HEK293 (cell line): Measurements from ENCODE around the gene DNAJB4.

Source experiments
- ELK4 ChIP-seq: IDR thresholded peaks from 2 replicates; pipeline ENCODE4 v1.6.1; 2011; ENCODE audit warnings: mild to moderate bottlenecking, low read depth, low read length, borderline replicate concordance
- GLIS1 ChIP-seq: fragments of 450-650 bp; formaldehyde crosslinking; IDR thresholded peaks from 2 replicates; pipeline ENCODE4 v1.5.1; 2016; ENCODE audit warnings: missing biosample characterization, missing genetic modification characterization
- GLIS2 ChIP-seq: fragments of 450-650 bp; formaldehyde crosslinking; IDR thresholded peaks from 2 replicates; pipeline ENCODE4 v1.5.1; 2016; ENCODE audit warnings: missing biosample characterization, missing genetic modification characterization
- KLF10 ChIP-seq: fragments of 450-650 bp; IDR thresholded peaks from 2 replicates; pipeline ENCODE4 v1.5.1; 2018; ENCODE audit warnings: missing biosample characterization, mild to moderate bottlenecking, missing genetic modification characterization
- PATZ1 ChIP-seq: fragments of 450-650 bp; formaldehyde crosslinking; IDR thresholded peaks from 2 replicates; pipeline ENCODE4 v1.5.1; 2016; ENCODE audit warnings: missing biosample characterization, missing genetic modification characterization
- PRDM10 ChIP-seq: fragments of 450-650 bp; formaldehyde crosslinking; IDR thresholded peaks from 2 replicates; pipeline ENCODE4 v1.5.1; 2016; ENCODE audit warnings: missing biosample characterization, missing genetic modification characterization
- REST ChIP-seq: fragments of 450-650 bp; formaldehyde crosslinking; IDR thresholded peaks from 2 replicates; pipeline ENCODE4 v1.5.1; 2016; ENCODE audit warnings: missing biosample characterization, missing genetic modification characterization
- TSHZ1 ChIP-seq: fragments of 450-650 bp; formaldehyde crosslinking; IDR thresholded peaks from 2 replicates; pipeline ENCODE4 v1.5.1; 2016; ENCODE audit warnings: missing biosample characterization, missing genetic modification characterization, borderline replicate concordance
- ZBTB1 ChIP-seq: fragments of 450-650 bp; formaldehyde crosslinking; IDR thresholded peaks from 2 replicates; pipeline ENCODE4 v1.5.1; 2016; ENCODE audit warnings: missing biosample characterization, missing genetic modification characterization
- ZBTB8A ChIP-seq: fragments of 450-650 bp; formaldehyde crosslinking; IDR thresholded peaks from 2 replicates; pipeline ENCODE4 v1.5.1; 2016; ENCODE audit warnings: missing biosample characterization, missing genetic modification characterization
- ZEB2 ChIP-seq: fragments of 450-650 bp; formaldehyde crosslinking; IDR thresholded peaks from 2 replicates; pipeline ENCODE4 v1.5.1; 2016; ENCODE audit warnings: missing biosample characterization, missing genetic modification characterization
- ZNF394 ChIP-seq: fragments of 450-650 bp; formaldehyde crosslinking; IDR thresholded peaks from 2 replicates; pipeline ENCODE4 v1.5.1; 2016; ENCODE audit warnings: missing biosample characterization, missing genetic modification characterization, mild to moderate bottlenecking, moderate library complexity, borderline replicate concordance
- ZNF501 ChIP-seq: fragments of 450-650 bp; formaldehyde crosslinking; IDR thresholded peaks from 2 replicates; pipeline ENCODE4 v1.5.1; 2016; ENCODE audit warnings: missing biosample characterization, missing genetic modification characterization
- ZNF513 ChIP-seq: fragments of 450-650 bp; IDR thresholded peaks from 2 replicates; pipeline ENCODE4 v1.5.1; 2018; ENCODE audit warnings: missing biosample characterization, missing genetic modification characterization
- ZNF561 ChIP-seq: fragments of 450-650 bp; IDR thresholded peaks from 2 replicates; pipeline ENCODE4 v1.5.1; 2018; ENCODE audit warnings: missing biosample characterization, missing genetic modification characterization, borderline replicate concordance
- ZNF626 ChIP-seq: fragments of 450-650 bp; sonication (Bioruptor Pico); formaldehyde crosslinking; IDR thresholded peaks from 2 replicates; pipeline ENCODE4 v1.5.1; 2018; ENCODE audit warnings: missing biosample characterization, missing genetic modification characterization, inconsistent platforms
- ZNF664 ChIP-seq: fragments of 450-650 bp; formaldehyde crosslinking; IDR thresholded peaks from 2 replicates; pipeline ENCODE4 v1.5.1; 2016; ENCODE audit warnings: missing biosample characterization, missing genetic modification characterization
- ZNF692 ChIP-seq: fragments of 450-650 bp; formaldehyde crosslinking; IDR thresholded peaks from 2 replicates; pipeline ENCODE4 v1.5.1; 2016; ENCODE audit warnings: missing biosample characterization, missing genetic modification characterization
- ZSCAN30 ChIP-seq: fragments of 450-650 bp; IDR thresholded peaks from 2 replicates; pipeline ENCODE4 v1.5.1; 2018; ENCODE audit warnings: missing biosample characterization, mild to moderate bottlenecking, missing genetic modification characterization, moderate library complexity

Gene DNAJB4

GRCh38 chr1:78003882-78004718 lies 639 bp upstream of the DNAJB4 start (continued):
- TF ChIP-seq REST (tag by site-specific recombination) (peak; percentile 47), PATZ1 (tag by site-specific recombination) (peak; percentile 65), ZNF513 (tag by site-specific recombination) (0 out of 2 replicates have a peak, but pooled peaks have one; percentile 24), PRDM10 (peak; percentile 34; the same call in 1 of the 2 replicates), TSHZ1 (tag by site-specific recombination) (0 out of 2 replicates have a peak, but pooled peaks have one; percentile 9), ZNF692 (0 out of 2 replicates have a peak, but pooled peaks have one; percentile 53), ZNF561 (tag by site-specific recombination) (0 out of 2 replicates have a peak, but pooled peaks have one; percentile 62), ZSCAN30 (tag by site-specific recombination) (peak; percentile 15; the same call in 1 of the 2 replicates), ZBTB8A (tag by site-specific recombination) (0 out of 2 replicates have a peak, but pooled peaks have one; percentile 27), ZNF626 (0 out of 2 replicates have a peak, but pooled peaks have one; percentile 8), ZNF664 (tag by site-specific recombination) (peak; percentile 77), ELK4 (no peak), ZEB2 (tag by site-specific recombination) (peak; percentile 50; the same call in 1 of the 2 replicates), ZBTB1 (tag by site-specific recombination) (no peak), ZNF501 (tag by site-specific recombination) (peak; percentile 42; the same call in 1 of the 2 replicates), GLIS1 (tag by site-specific recombination) (peak; percentile 36; the same call in 1 of the 2 replicates), ZNF394 (tag by site-specific recombination) (0 out of 2 replicates have a peak, but pooled peaks have one; percentile 27), GLIS2 (peak; percentile 73), KLF10 (peak; percentile 64)
